BE2C (cell line): ENCODE results near the gene APC2.

Source experiments
- DNase-seq: peaks from one replicate; pipeline ENCODE4 v3.0.0-alpha.2; 2020
- H3K27me3 ChIP-seq: fragments of 250-450 bp; sonication (Bioruptor Pico); 2 replicates; pipeline ENCODE4 v1.5.1; 2020; ENCODE audit warnings: mild to moderate bottlenecking
- H3K36me3 ChIP-seq: fragments of 250-450 bp; sonication (Bioruptor Pico); 2 replicates; pipeline ENCODE4 v1.5.1; 2020; ENCODE audit warnings: mild to moderate bottlenecking
- H3K4me1 ChIP-seq: fragments of 250-450 bp; sonication (Bioruptor Pico); 2 replicates; pipeline ENCODE4 v1.5.1; 2020
- H3K4me3 ChIP-seq: 2 replicates; pipeline ENCODE4 v1.5.1; 2011; ENCODE audit warnings: low read depth, low read length
- H3K9me3 ChIP-seq: fragments of 250-450 bp; sonication (Bioruptor Pico); 2 replicates; pipeline ENCODE4 v1.5.1; 2020
- TF ChIP-seq, protein P1 (sequence below): IDR thresholded peaks from 2 replicates; pipeline ENCODE4 v1.5.1; 2012; ENCODE audit warnings: mild to moderate bottlenecking, low read depth, low read length

APC2 gene

DNA sequence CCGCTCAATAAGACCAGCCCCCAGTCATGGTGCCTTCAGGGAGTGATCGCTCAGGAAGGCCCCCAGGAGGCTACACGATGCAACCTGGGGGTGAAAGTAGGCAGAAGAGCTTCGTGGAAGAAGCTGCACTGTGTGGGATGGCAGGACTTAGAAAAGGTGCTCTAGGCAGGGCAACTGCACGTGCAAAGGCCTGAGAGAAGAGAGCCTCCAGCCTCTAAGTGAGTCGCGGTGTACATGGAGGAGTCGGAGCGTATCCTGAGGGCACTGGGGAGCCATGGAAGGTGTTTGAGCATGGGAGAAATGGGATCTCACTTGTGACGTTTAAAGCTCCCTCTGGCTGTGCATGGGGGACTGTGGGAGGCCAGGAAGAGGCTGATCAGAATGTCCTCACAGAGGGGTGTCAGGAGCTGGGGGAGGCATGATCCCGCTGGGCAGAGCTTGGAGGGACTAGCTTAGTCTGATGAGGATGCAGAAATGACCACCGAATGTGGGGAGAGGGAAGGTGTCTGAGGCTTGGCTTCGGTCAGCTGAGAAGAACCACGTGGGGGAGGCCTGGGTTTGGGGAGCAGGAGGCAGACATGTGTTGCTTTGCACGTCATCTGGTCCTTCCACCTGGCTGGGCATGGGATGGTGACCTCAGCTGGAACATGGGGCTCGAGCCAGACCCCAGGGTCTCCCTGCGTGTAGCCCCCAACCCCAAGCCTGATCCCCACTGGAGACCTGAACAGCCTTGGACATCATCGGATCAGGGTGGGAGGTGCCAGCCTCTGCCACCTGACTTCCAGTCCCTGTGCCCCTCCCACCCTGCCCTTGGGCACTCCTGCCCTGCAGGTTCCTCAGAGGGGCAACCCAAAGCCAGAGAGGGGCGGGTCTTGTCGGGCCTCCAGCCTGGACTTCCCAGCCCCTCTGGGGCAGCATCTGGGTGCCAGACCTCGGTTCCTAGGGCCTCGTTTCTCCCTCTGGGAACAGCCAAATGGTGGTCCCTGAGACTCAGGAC lies 1.1 kb downstream of the APC2 start:
- DNase-seq, result no peak
- no peaks in the 10 kb centered on the region for H3K9me3 ChIP-seq
- peaks cover 4% of the 10 kb centered on the region for H3K36me3 ChIP-seq
- TF ChIP-seq, protein P1, sequence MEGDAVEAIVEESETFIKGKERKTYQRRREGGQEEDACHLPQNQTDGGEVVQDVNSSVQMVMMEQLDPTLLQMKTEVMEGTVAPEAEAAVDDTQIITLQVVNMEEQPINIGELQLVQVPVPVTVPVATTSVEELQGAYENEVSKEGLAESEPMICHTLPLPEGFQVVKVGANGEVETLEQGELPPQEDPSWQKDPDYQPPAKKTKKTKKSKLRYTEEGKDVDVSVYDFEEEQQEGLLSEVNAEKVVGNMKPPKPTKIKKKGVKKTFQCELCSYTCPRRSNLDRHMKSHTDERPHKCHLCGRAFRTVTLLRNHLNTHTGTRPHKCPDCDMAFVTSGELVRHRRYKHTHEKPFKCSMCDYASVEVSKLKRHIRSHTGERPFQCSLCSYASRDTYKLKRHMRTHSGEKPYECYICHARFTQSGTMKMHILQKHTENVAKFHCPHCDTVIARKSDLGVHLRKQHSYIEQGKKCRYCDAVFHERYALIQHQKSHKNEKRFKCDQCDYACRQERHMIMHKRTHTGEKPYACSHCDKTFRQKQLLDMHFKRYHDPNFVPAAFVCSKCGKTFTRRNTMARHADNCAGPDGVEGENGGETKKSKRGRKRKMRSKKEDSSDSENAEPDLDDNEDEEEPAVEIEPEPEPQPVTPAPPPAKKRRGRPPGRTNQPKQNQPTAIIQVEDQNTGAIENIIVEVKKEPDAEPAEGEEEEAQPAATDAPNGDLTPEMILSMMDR, result no peak
- peaks cover 21% of the 10 kb centered on the region for H3K4me1 ChIP-seq
- peaks cover 6% of the 10 kb centered on the region; the same call in 1 of the 2 replicates for H3K27me3 ChIP-seq
- peak overlapping the region; percentile 68 for H3K4me3 ChIP-seq

DNA sequence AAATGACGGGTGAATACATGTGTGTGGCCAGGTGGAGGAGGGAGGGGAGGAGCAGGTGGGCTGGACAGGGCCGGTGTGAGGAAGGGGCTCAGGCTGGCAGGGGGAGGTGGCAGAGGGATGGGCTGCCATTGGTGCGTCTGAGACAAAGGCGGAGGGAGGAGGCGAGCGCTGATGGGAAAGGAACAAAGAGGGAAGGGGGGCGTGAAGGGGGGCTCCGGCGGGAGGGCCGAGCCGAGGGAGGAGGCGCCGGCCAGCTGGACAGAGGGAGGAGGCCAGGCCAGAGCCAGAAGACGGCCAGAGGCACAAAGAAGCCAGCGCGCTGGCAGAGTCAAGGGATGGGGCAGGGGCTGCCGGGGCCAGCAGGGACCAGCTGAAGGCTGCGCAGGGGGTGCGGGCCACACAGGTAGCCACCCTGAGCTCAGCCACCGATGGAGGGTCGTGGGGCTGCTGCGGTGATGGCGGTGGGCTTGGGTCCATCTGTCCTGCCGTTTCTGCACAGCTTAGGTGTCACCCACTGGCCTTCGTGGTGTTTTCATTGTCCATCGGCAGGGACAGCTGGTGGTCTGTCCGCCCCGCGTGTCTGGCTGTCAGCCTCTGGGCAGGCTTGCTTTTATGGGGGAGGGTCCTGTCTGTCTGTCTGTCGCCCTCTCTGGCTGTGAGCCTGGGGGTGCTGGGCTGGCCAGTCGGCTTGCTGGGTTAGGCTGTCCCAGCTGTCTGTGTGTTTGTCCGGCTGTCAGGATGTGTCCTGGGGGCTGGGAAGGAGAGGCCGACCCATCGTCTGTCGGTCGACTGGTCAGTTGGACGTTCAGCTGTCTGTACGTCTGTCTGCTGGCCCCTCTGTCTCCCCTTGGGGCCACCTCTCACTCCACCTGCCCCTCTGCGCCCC lies 2.2 kb downstream of the APC2 start:
- Histone ChIP-seq H3K9me3 (no peaks in the 10 kb centered on the region), H3K36me3 (peaks cover 12% of the 10 kb centered on the region), H3K4me1 (peaks cover 21% of the 10 kb centered on the region), H3K27me3 (no peaks in the 10 kb centered on the region), H3K4me3 (no peak overlapping the region)
- no peak for DNase-seq
- TF ChIP-seq, protein P1, result no peak

GRCh38 chr19:1452802-1453524 lies 3.0 kb downstream of the APC2 start:
- Histone ChIP-seq H3K9me3 (no peaks in the 10 kb centered on the region), H3K4me1 (peaks cover 21% of the 10 kb centered on the region), H3K4me3 (peak overlapping the region; percentile 20; the same call in 1 of the 2 replicates), H3K36me3 (peaks cover 12% of the 10 kb centered on the region), H3K27me3 (no peaks in the 10 kb centered on the region)
- TF ChIP-seq, protein P1, result no peak
- no peak for DNase-seq

- peak; percentile 89 for DNase-seq
- H3K4me3 ChIP-seq, result peak overlapping the region; percentile 20; the same call in 1 of the 2 replicates
- H3K27me3 ChIP-seq, result no peaks in the 10 kb centered on the region
- H3K9me3 ChIP-seq, result no peaks in the 10 kb centered on the region
- peaks cover 12% of the 10 kb centered on the region for H3K36me3 ChIP-seq
- peaks cover 21% of the 10 kb centered on the region for H3K4me1 ChIP-seq
- TF ChIP-seq, protein P1, result peak; percentile 9; the same call in 1 of the 2 replicates
These were observed 3.8 kb downstream of the APC2 start for GRCh38 chr19:1453525-1454364.

GRCh38 chr19:1455002-1455335 lies 5.0 kb downstream of the APC2 start:
- TF ChIP-seq, protein P1, result no peak
- Histone ChIP-seq H3K4me1 (peaks cover 15% of the 10 kb centered on the region), H3K27me3 (no peaks in the 10 kb centered on the region), H3K36me3 (peaks cover 21% of the 10 kb centered on the region), H3K4me3 (no peak overlapping the region), H3K9me3 (no peaks in the 10 kb centered on the region)
- DNase-seq, result no peak
